ENCODE data around the gene UQCC3. TPM values are rescaled to one million over a fixed set of nuclear protein-coding genes. Genes with fewer than 3 reads are reported as not detected.
"Not testable (repeated sequence)": the region's sequence is repeated elsewhere in the genome, so short reads cannot be mapped to it uniquely, and the experiment has no call there.

UQCC3 gene
- total and polyA plus RNA-seq, 7 donors: 4.9 to 19.8 (median 9.7) TPM

GRCh38 chr11:62682518-62682917 lies 11.0 kb downstream of the UQCC3 start:
- Histone ChIP-seq H3K4me1 (peaks cover 0 to 29% (median 22%) of the 10 kb centered on the region in 4 donors), H3K27ac (no peak overlapping the region), H3K36me3 (peaks cover 0 to 5% (median 2%) of the 10 kb centered on the region in 4 donors), H3K9me3 (no peaks in the 10 kb centered on the region), H3K4me3 (no peak overlapping the region), H3K27me3 (peaks cover 0 to 1% (median under 1%) of the 10 kb centered on the region in 3 donors)
- TF ChIP-seq POLR2AphosphoS5 (IDR thresholded peaks at IDR 0.05): no peak
- TF ChIP-seq POLR2A (IDR thresholded peaks at IDR 0.05): no peak
- TF ChIP-seq EP300 (IDR thresholded peaks at IDR 0.05): no peak
- no peak for TF ChIP-seq CTCF (IDR thresholded peaks at IDR 0.05)
- DNase-seq: no peak
- 29 to 75% methylated on average over 7 of the region's 7 CpGs for WGBS, 2 donors
- intact Hi-C loops (cut with DNase I): no loop called here

GRCh38 chr11:62687508-62688396 lies 16.3 kb downstream of the UQCC3 start:
- Histone ChIP-seq H3K36me3 (peaks cover 0 to 28% (median 13%) of the 10 kb centered on the region in 4 donors), H3K4me1 (peaks cover 0 to 34% (median 21%) of the 10 kb centered on the region in 4 donors), H3K9me3 (no peaks in the 10 kb centered on the region), H3K27ac (peak overlapping the region; percentile 67 to 74 (median 74)), H3K27me3 (peaks cover 0 to 13% (median 13%) of the 10 kb centered on the region in 3 donors), H3K4me3 (peak overlapping the region; percentile 24 to 48 (median 44))
- peak in 1 of 4 donors; percentile 14 for TF ChIP-seq POLR2AphosphoS5 (IDR thresholded peaks at IDR 0.05)
- TF ChIP-seq EP300 (IDR thresholded peaks at IDR 0.05): no peak
- DNase-seq: peak; percentile 69
- WGBS, 2 donors: 32 to 36% methylated on average over 74 of the region's 74 CpGs
- intact Hi-C loops (cut with DNase I): no loop called here

GRCh38 chr11:62688491-62688890 lies 17.0 kb downstream of the UQCC3 start:
- intact Hi-C loops (cut with DNase I): no loop called here
- TF ChIP-seq POLR2A (IDR thresholded peaks at IDR 0.05) (no peak), POLR2AphosphoS5 (IDR thresholded peaks at IDR 0.05) (no peak), CTCF (IDR thresholded peaks at IDR 0.05) (no peak), EP300 (IDR thresholded peaks at IDR 0.05) (no peak)
- no peak for DNase-seq
- H3K9me3 ChIP-seq: no peaks in the 10 kb centered on the region
- H3K4me3 ChIP-seq: peak overlapping the region; percentile 24 to 48 (median 44)
- H3K27ac ChIP-seq: peak overlapping the region; percentile 67 to 74 (median 74)
- H3K36me3 ChIP-seq: peaks cover 0 to 35% (median 17%) of the 10 kb centered on the region in 4 donors
- H3K27me3 ChIP-seq: peaks cover 0 to 13% (median 13%) of the 10 kb centered on the region in 3 donors
- WGBS, 2 donors: 64 to 71% methylated on average over 1 of the region's 1 CpG
- H3K4me1 ChIP-seq: peaks cover 0 to 34% (median 21%) of the 10 kb centered on the region in 4 donors

GRCh38 chr11:62689421-62690183 lies 18.1 kb downstream of the UQCC3 start, which contains the start of gene LRRN4CL:
TSS of gene LRRN4CL (minus strand) at chr11:62689530. CDS start at chr11:62688508, 1,022 bp downstream.
- DNase-seq: peak; percentile 97
- intact Hi-C loops (cut with DNase I): no loop called here
- Histone ChIP-seq H3K9me3 (no peaks in the 10 kb centered on the region), H3K4me3 (peak within 1 kb of the TSS; percentile 24 to 48 (median 44)), H3K27me3 (peaks cover 0 to 13% (median 13%) of the 10 kb centered on the region in 3 donors), H3K4me1 (peaks cover 0 to 36% (median 24%) of the 10 kb centered on the region in 4 donors), H3K36me3 (peaks cover 0 to 37% (median 17%) of the 10 kb centered on the region in 4 donors), H3K27ac (peak within 1 kb of the TSS; percentile 67 to 74 (median 74))
- WGBS, 2 donors: 53 to 62% methylated on average over 11 of the region's 11 CpGs
- TF ChIP-seq EP300 (IDR thresholded peaks at IDR 0.05): no peak
- no peak for TF ChIP-seq CTCF (IDR thresholded peaks at IDR 0.05)
- peak; percentile 68 to 83 (median 76) for TF ChIP-seq POLR2AphosphoS5 (IDR thresholded peaks at IDR 0.05)
- peak; percentile 30 to 35 for TF ChIP-seq POLR2A (IDR thresholded peaks at IDR 0.05)

- peaks cover 0 to 37% (median 17%) of the 10 kb centered on the region in 4 donors for H3K36me3 ChIP-seq
- 75 to 92% methylated on average over 4 of the region's 4 CpGs for WGBS, 2 donors
- not testable (repeated sequence) for DNase-seq, H3K9me3 ChIP-seq, H3K27me3 ChIP-seq, H3K27ac ChIP-seq, H3K4me3 ChIP-seq
- H3K4me1 ChIP-seq: peaks cover 0 to 25% (median 17%) of the 10 kb centered on the region in 4 donors
- intact Hi-C loops (cut with DNase I): loop anchor here (2.0 kb wide), 1 partner anchor 313 kb away; no protein-coding TSS in a partner anchor
Measured at GRCh38 chr11:62693624-62694023, 22.2 kb downstream of the UQCC3 start.

Data from sigmoid colon (tissue), 7 donors.